ENCODE results near the gene ANKRD34B.

The ANKRD34B gene

DNA sequence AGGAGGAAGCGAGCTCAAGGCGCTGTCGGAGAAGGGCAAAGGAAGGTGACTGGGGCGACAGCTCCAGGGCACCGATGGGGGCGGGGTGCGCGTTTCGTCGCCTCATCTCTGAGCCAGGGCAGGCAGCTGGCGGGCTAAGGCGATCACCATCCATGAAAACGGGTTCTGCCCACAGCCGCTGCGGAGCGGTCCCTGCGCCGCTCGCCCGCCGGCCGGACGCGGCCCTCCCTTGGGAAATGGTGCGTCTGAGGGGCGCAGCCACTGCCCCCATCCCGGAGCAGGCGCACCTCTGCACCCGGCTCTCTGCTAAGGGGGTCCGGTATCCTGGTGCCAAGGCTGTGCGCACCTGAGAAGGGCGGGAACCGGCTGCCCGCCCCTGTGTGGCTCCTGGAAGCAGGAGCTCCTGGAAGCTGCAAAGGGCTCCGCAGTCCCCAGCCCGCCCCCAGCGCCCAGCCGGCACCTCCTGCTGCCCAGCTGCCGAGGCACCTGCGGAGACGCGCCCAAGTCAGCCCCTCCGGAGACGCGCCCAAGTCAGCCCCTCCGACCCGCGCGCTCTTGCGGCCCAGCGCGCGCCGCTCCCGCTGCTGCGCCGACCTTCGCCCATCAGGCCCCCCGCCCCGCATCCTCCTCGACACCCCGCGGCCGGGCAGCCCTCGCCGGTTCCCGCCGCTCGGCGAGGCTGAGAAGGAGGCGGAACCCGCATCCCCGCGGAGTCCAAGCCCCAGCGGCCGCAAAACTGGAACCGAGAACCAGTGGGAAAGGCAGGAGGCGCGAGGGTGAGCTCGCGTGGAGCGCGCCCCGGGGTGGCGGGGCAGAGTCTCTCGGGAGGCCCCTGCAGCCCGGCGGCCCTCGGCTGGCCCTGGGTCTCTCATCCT lies 757 bp downstream of the ANKRD34B start:
- DNase-seq = no peak

DNA sequence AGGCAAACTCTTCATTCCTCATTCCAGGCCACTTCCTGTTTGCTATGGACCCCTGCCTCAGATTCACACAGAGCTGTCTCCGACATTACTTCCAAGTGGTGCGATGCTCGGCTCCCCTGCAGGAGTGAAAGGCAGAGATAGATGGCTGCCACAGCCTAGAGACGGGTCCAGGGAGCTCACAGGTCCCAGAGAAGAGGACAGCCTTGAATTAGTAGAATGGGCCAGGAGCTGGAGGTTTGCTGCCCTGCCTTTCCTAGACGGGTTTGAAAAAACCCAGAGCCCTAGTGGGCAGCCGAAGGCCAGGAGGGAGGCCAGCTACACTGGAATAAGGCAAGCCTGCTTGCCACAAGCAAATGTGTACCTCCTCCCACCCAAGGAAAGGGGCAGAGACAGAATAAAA lies 1.8 kb downstream of the ANKRD34B start:
- DNase-seq = no peak

DNA sequence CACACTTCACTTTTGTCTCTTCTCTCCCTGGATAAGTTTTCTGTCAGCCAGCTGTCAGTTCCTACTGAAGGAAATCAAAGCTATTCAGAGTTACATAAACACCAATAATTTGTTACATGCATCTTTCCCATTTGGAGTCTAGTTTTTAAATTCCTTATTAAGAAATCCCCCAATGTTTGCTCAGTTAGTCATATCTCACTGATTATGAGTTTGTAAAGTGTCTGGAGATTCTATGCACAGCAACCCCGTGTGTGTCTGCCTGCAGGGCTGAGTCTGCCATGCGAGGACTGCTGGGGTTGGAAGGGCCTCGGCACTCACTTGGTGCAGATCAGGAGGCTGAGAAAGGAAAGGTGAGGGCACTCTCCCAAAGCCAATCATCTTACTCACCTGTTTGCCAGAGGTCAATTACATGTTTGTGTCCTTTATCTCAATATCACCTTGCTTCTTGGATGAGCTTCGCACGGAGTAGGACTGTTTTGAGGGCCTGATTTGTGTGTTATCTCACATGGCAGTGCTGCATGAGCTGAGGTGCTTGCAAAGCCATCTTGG lies 3.3 kb downstream of the ANKRD34B start:
- no peak for DNase-seq

GRCh38 chr5:80565330-80565729 lies 4.8 kb downstream of the ANKRD34B start:
- no peak for DNase-seq

DNA sequence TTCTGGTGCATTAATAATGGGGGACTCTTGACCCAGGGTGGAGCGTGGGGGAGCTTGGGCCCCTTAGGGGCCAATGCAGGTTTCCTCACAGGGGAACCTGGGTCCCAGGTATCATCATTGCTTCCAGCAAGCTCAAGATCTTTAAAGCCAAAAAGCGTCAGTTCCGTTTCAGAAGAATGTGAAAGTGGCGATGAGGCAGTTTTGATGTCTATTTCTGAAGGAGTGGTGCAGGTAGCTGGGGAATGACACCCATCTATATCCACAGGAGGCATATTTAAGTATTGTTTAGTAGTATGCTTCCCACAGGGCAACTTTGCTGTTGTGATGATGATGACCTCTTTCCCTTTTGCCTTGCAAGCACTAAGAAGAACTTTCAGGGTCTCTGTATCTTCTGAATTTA lies 10.8 kb downstream of the ANKRD34B start:
- no peak for DNase-seq

DNA sequence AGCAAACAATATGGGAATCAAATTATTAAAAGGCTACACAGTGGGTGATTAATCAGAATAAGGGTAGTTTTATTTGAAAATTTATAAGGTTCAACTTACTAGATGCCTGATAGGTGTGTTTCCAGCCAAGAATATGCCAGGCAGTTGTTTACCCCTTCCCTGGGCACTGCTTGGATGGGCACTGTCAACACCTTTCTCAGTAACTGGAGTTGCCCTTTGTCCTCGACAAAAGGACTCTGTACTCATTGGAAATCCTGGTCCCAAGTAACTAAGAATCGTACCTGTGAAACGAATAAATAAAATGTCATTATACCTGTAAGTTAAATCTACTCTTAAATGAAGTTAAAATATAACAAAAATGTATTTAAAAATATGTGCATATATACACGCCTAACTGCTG lies 15.0 kb downstream of the ANKRD34B start:
- no peak for DNase-seq

GRCh38 chr5:80554646-80555045 lies 15.4 kb downstream of the ANKRD34B start:
- no peak for DNase-seq

GRCh38 chr5:80541392-80541791 lies 28.7 kb downstream of the ANKRD34B start:
- no peak for DNase-seq

- no peak for DNase-seq
Observed at GRCh38 chr5:80540691-80541090, 29.4 kb downstream of the ANKRD34B start.

DNA sequence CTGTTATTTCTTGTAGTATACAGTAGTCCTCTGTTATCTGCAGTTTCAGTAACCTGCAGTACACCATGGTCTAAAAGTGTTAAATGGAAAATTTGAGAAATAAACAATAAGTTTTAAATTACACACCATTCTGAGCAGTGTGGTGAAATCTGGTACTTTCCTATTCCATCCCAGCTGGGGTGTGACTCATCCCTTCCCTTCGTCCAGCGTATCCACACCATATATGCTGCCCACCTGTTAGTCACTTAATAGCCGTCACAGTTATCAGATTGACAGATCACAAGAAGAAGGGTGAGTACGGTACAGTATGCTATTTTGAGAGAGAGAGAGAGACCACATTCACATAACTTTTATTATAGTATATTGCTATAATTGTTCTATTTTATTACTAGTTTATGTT lies 53.3 kb downstream of the ANKRD34B start:
- no peak for DNase-seq

GRCh38 chr5:80509362-80509761 lies 60.7 kb downstream of the ANKRD34B start:
- DNase-seq = no peak

- DNase-seq = no peak
Observed at GRCh38 chr5:80508844-80509243, 61.2 kb downstream of the ANKRD34B start.

DNA sequence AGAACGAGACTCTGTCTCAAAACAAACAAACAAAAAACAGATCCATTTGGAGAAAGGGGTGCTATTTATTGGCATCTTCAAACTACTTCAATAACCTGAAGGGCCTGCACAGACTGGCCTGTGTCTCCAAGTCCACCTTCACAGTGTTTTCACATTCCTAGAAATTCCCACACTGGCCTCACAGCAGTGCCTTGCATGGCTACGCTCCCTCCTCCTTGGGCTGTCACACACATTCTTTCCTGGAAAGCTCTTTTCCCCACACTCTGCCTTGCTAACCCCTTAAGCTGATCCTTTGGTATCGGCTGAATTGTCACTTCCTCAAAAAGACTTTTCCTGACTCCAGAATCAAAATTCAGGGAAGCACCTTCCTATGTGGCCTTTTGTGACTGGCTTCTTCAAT lies 62.4 kb downstream of the ANKRD34B start:
- DNase-seq = no peak

Measured in CD4-positive, alpha-beta T cell treated with Interleukin-12 subunit alpha and Interleukin-12 subunit beta, for 1 hour (primary cell).